ENCODE data around the gene SENP3. TPM values are rescaled to one million over a fixed set of nuclear protein-coding genes. Genes with fewer than 3 reads are reported as not detected.

Gene SENP3
- total and polyA plus RNA-seq, 12 donors = 28.4 to 72.4 (median 43.9) TPM

GRCh38 chr17:7556627-7557026, 5.1 kb upstream of the SENP3 start:
- no peak for DNase-seq
- H3K27me3 ChIP-seq = no peaks in the 10 kb centered on the region
- WGBS, 4 donors = 76 to 93% (median 91%) methylated on average over 8 to 12 of the region's 12 CpGs
- H3K4me1 ChIP-seq (replicated peaks in 1 of 2) = peaks cover 22 to 38% of the 10 kb centered on the region in 2 donors
- no peaks in the 10 kb centered on the region for H3K9me3 ChIP-seq (replicated peaks in 1 of 3)
- intact Hi-C loops (cut with DNase I) = loop anchor here in 1 of 2 donors (10.0 kb wide), 1 partner anchor 202 kb away; the partner anchor contains the start of genes KCTD11 and TMEM95
- no peak overlapping the region for H3K4me3 ChIP-seq
- H3K27ac ChIP-seq = peak overlapping the region in 2 of 5 donors; percentile 95 to 97
- H3K36me3 ChIP-seq (replicated peaks in 1 of 2) = no peaks in the 10 kb centered on the region
- TF ChIP-seq, protein P1, sequence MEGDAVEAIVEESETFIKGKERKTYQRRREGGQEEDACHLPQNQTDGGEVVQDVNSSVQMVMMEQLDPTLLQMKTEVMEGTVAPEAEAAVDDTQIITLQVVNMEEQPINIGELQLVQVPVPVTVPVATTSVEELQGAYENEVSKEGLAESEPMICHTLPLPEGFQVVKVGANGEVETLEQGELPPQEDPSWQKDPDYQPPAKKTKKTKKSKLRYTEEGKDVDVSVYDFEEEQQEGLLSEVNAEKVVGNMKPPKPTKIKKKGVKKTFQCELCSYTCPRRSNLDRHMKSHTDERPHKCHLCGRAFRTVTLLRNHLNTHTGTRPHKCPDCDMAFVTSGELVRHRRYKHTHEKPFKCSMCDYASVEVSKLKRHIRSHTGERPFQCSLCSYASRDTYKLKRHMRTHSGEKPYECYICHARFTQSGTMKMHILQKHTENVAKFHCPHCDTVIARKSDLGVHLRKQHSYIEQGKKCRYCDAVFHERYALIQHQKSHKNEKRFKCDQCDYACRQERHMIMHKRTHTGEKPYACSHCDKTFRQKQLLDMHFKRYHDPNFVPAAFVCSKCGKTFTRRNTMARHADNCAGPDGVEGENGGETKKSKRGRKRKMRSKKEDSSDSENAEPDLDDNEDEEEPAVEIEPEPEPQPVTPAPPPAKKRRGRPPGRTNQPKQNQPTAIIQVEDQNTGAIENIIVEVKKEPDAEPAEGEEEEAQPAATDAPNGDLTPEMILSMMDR (IDR thresholded peaks at IDR 0.05) = no peak
- no peak for TF ChIP-seq POLR2A (IDR thresholded peaks at IDR 0.05)

GRCh38 chr17:7557147-7557764, 4.5 kb upstream of the SENP3 start:
- no peak for DNase-seq
- intact Hi-C loops (cut with DNase I) = loop anchor here in 1 of 2 donors (10.0 kb wide), 1 partner anchor 202 kb away; the partner anchor contains the start of genes KCTD11 and TMEM95
- Histone ChIP-seq H3K4me3 (no peak overlapping the region), H3K9me3 (replicated peaks in 1 of 3) (no peaks in the 10 kb centered on the region), H3K36me3 (replicated peaks in 1 of 2) (no peaks in the 10 kb centered on the region), H3K27ac (peak overlapping the region; percentile 83 to 97 (median 92)), H3K27me3 (no peaks in the 10 kb centered on the region), H3K4me1 (replicated peaks in 1 of 2) (peaks cover 23 to 39% of the 10 kb centered on the region in 2 donors)
- TF ChIP-seq, protein P1 (IDR thresholded peaks at IDR 0.05) = no peak
- TF ChIP-seq POLR2A (IDR thresholded peaks at IDR 0.05) = no peak
- 67 to 71% (median 69%) methylated on average over 19 of the region's 19 CpGs for WGBS, 4 donors

DNA sequence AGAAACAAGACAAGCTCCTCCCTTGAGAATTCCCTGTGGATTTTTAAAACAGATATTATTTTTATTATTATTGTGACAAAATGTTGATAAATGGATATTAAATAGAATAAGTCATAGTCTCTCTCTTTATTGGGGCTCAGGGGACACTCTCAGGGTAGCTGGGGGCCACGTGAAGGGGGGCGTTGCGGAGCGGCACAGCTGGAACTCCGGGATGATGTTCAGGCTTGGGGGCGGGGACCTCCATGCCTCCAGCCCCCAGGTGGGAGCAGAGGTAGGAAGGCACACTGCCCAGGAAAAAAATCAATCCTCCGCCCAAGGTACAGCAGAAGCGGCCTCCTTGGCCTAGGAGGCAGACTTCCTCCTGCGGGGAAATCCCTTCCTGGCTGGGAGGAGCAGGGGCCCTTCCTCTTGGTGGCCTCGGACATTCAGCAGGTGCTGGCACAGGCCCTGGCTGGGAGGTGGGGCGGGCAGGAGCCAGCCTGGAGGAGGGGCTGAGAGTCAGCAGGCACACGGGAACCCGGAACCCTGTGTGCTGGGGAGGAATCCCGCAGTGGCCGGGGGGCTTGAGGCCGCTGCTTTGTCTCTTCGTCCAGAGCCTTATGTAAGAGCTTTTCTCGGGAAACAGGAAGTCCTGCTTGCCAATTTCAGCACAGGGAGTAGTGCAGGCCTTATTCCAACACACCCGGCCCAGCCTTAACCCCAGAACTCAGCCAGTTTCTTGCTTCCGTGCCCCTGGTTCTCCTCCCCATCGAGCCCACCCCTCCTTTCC, 3.8 kb upstream of the SENP3 start:
- H3K4me3 ChIP-seq = peak overlapping the region in 2 of 4 donors; percentile 2 to 69
- peak; percentile 88 to 95 (median 93) for DNase-seq
- peak overlapping the region; percentile 83 to 97 (median 92) for H3K27ac ChIP-seq
- H3K9me3 ChIP-seq (replicated peaks in 1 of 3) = no peaks in the 10 kb centered on the region
- H3K4me1 ChIP-seq (replicated peaks in 1 of 2) = peaks cover 30 to 46% of the 10 kb centered on the region in 2 donors
- WGBS, 4 donors = 4 to 10% (median 7%) methylated on average over 16 to 21 of the region's 21 CpGs
- H3K36me3 ChIP-seq (replicated peaks in 1 of 2) = no peaks in the 10 kb centered on the region
- TF ChIP-seq, protein P1 (IDR thresholded peaks at IDR 0.05) = no peak
- peak; percentile 54 to 82 for TF ChIP-seq POLR2A (IDR thresholded peaks at IDR 0.05)
- no peaks in the 10 kb centered on the region for H3K27me3 ChIP-seq
- intact Hi-C loops (cut with DNase I) = loop anchor here in 1 of 2 donors (10.0 kb wide), 1 partner anchor 203 kb away; the partner anchor contains the start of genes KCTD11 and TMEM95

All from adrenal gland (tissue), 12 donors.